Stimulated activated naive CD4-positive, alpha-beta T cell (primary cell): Measurements from ENCODE around the gene MRNIP.
"Not testable (repeated sequence)": the region's sequence is repeated elsewhere in the genome, so short reads cannot be mapped to it uniquely, and the experiment has no call there.

ENCODE experiments used
- DNase-seq, 6 experiments: peaks; one replicate each; lab custom pipeline; 2025; lab: John Stamatoyannopoulos, UW

Gene MRNIP

DNA sequence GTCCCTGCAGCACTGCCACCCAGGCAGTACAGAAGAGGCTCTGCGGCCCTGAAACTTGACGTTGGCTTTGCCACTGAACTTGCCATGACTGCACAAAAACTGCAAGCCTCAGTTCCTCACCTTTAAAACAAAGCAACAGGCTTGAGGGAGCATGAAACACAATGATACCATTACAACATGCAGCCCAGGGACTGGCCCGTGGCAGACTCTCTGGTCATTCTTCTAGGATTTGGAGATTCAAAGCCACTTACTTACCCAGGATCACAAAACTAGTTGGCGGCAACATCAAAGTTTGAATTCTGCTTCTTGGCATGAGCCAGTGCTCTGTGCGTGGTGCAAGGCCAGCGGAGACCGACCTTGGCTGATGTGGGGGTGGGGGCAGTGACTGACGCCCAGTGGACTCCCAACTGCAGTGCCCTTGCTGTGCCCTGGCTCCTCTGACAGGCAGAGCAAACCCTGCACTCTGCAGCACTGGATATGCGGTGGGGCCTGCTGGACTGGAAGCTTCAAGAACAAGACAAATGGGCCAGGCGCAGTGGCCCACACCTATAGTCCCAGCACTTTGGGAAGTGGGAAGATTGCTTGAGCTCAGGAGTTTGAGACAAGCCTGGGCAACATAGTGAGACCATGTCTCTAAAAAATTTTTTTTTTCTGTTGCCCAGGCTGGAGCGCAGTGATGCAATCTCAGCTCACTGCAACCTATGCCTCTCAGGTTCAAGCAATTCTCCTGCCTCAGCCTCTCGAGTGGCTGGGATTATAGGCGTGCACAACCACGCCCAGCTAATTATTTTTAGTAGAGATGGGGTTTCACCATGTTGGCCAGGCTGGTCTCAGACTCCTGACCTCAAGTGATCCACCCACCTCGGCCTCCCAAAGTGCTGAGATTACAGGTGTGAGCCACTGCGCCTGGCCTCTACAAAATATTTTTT lies 19.0 kb downstream of the MRNIP start:
- DNase-seq: no peak

DNA sequence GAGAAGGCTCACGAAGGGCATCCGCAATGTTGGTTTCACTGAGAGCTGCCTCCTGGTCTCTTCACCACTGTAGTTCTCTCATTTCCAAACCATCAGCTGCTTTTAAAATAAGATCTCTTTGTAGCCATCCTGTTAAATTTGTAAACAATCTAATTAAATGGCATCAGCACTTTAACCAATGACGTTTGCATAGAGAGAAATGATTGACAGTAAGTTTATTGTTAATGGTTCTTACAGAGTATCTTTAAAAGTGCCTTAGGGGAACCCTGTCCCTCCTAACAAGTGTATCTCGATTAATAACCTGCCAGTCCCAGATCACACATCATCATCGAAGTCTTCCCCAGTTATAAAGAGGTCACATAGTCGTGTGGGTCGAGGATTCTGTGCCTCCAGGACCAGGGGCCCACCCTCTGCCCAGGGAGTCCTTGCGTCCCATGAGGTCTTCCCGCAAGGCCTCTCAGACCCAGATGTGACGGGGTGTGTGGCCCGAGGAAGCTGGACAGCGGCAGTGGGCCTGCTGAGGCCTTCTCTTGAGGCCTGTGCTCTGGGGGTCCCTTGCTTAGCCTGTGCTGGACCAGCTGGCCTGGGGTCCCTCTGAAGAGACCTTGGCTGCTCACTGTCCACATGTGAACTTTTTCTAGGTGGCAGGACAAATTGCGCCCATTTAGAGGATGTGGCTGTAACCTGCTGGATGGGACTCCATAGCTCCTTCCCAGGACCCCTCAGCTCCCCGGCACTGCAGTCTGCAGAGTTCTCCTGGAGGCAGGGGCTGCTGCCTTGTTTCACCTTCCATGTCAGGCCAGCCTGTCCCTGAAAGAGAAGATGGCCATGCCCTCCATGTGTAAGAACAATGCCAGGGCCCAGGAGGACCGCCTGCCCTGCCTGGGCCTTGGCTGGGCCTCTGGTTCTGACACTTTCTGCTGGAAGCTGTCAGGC lies 21.3 kb downstream of the MRNIP start:
- no peak for DNase-seq

DNA sequence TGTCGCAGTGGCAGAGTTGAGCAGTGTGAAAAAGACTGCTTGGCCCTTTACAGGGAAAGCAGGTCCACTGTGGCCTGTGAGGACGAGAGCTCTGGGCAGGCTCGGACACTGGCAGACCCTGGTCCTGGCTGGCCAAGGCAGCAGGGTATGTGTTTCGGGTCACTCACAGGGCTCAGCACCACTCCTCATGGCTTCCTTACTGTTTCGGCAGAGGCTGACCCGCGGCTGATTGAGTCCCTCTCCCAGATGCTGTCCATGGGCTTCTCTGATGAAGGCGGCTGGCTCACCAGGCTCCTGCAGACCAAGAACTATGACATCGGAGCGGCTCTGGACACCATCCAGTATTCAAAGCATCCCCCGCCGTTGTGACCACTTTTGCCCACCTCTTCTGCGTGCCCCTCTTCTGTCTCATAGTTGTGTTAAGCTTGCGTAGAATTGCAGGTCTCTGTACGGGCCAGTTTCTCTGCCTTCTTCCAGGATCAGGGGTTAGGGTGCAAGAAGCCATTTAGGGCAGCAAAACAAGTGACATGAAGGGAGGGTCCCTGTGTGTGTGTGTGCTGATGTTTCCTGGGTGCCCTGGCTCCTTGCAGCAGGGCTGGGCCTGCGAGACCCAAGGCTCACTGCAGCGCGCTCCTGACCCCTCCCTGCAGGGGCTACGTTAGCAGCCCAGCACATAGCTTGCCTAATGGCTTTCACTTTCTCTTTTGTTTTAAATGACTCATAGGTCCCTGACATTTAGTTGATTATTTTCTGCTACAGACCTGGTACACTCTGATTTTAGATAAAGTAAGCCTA lies 22.2 kb downstream of the MRNIP start:
- peak in 5 of 6 experiments; percentile 24 to 34 (median 27) for DNase-seq

DNA sequence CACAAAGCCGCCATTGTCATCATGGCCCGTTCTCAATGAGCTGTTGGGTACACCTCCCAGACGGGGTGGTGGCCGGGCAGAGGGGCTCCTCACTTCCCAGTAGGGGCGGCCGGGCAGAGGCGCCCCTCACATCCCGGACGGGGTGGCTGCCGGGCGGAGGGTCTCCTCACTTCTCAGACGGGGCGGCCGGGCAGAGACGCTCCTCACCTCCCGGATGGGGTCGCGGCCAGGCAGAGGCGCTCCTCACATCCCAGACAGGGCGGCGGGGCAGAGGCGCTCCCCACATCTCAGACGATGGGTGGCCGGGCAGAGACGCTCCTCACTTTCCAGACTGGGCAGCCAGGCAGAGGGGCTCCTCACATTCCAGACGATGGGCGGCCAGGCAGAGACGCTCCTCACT lies 23.7 kb downstream of the MRNIP start:
- not testable (repeated sequence) for DNase-seq

DNA sequence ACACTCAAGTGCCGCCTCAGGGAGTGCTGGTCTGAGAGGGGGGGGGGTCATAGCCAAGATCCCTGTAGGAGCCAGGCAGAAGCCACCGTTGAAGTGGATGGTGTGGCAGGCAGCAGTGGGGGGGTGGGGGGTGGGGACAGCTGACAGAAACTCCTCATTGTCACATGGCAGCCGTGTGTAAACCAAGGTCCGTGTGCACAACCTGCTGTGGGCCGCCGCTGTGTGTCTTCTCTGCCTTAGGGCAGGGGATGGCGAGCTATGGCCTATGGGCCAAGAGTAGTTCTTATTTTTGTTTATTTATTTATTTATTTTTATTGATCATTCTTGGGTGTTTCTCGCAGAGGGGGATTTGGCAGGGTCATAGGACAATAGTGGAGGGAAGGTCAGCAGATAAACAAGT lies 24.5 kb downstream of the MRNIP start:
- no peak for DNase-seq

DNA sequence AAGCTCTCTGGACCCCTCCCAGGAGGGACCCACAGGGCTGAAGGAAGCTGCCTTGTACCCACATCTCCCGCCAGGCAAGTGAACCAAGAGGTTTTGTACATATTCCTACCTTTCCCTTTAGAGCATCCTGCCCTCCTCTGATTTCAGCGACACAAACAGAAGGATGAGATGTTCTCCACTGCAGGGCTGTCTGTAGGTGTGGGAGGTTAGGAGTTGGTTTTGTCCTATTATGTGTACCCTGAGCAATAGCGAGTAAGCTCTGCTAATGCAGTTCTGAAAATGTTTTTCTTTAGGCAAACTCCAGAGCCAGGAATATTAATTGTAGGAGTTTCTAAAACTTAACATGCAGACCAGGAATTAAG lies 24.9 kb downstream of the MRNIP start:
- DNase-seq: no peak

DNA sequence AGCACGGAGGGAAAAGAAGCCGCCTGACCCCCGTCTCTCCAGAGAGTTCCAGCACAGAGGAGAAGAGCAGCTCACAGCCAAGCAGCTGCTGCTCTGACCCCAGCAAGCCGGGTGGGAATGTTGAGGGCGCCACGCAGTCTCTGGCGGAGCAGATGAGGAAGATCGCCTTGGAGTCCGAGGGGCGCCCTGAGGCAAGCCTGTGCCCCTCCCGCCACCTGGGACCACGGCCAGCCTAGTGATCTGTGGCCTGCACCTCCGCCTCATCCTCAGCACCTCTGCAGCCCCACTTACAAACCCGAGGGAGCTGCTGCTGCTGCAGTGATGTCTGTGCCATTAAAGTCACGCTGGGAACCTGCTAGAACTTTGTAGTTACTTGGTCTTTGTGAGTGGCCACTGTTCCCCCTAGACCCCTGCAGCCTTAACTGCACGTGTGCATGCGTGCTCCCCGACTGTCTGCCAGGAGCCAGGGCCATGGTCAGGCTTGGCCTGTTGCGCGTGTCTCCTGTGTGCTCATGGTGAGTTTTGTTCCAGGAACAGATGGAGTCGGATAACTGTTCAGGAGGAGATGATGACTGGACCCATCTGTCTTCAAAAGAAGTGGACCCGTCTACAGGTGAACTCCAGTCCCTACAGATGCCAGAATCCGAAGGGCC lies 25.4 kb downstream of the MRNIP start:
- no peak for DNase-seq

DNA sequence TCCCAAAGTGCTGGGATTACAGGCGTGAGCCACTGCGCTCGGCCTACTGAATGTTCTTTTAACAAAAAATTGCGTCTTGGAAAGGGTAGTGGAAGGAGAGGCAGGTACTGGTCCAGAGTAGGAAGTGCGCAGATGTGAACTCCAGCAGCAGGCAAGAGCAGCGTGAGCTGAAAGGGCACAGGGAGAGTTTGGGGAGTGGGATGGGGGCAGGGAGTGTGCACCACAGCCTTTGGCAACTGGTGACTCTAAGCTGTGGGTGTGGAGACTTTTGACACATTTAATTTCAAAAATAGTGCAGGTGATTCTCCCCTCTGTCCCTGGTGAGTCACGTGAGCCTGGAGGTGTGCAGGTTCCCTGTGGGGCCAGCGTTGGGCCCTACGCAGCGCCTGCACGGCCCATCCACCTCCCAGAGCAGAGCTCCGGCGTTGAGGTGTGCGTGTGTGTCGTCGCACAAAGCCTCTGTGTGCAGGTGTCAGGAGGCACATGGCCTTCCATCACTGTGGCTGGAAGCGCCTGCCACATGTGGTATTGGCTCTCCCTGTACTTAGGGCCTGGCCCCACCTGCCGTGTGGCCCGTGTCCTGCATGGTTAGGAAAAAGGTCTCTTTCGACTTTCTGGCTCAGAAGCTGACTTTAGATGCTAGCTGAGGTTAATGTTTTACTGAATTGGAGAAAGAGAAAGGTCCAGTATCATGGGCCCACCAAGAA lies 26.4 kb downstream of the MRNIP start:
- DNase-seq: no peak

DNA sequence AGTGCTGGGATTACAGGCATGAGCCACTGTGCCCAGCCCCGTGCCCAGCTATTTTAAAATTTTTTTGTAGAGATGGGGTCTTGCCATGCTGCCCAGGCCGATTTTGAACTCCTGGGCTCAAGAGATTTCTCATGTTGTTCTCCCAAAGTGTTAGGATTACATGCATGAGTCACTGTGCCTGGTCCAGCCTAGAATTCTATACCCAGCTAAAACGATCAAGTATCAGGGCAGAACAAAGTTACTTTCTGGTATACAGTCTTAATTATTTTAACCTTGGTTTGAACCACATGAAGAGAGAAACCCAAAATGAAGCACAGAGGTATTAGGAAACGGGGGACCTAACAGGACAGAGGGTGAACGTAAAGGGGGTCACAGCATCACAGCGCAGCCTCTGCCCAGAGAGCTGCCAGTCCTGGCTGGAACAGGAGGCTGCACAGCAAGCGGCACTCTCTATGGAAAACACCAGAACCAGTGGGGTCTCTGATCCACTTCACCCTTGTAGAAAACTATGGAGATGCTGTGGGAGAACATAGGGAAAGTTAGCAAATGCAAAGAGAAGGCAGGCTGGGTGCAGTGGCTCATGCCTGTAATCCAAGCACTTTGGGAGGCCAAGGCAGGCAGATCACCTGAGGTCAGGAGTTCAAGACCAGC lies 27.7 kb downstream of the MRNIP start:
- no peak for DNase-seq

DNA sequence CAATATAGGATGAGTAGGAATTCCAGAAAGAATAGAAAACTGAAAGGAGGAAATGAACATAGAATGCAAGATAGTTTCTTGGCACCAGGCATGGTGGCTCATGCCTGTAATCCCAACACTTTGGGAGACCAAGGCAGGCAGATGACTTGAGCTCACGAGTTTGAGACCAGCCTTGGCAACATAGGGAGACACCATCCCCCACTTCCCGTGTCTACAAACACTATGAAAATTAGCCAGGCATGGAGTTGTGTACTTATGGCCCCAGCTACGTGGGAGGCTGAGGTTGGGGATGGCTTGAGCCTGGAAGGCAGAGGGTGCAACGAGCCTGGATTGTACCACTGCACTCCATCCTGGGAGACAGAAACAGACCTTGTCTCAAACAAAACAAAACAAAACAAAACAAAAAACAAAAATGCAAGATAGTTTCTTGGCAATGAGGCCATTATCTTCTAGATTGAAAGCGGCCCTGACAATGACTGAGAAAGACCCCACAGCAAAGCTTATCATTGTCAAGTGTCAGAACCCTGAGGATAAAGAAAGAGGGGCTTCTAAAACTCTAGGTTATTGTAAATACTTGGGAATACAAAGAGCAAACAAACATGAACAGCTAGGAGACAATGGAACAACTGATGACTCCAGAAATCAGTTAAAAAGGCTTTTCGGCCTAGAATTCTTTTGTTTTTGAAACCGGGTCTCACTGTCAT lies 28.7 kb downstream of the MRNIP start:
- no peak for DNase-seq

DNA sequence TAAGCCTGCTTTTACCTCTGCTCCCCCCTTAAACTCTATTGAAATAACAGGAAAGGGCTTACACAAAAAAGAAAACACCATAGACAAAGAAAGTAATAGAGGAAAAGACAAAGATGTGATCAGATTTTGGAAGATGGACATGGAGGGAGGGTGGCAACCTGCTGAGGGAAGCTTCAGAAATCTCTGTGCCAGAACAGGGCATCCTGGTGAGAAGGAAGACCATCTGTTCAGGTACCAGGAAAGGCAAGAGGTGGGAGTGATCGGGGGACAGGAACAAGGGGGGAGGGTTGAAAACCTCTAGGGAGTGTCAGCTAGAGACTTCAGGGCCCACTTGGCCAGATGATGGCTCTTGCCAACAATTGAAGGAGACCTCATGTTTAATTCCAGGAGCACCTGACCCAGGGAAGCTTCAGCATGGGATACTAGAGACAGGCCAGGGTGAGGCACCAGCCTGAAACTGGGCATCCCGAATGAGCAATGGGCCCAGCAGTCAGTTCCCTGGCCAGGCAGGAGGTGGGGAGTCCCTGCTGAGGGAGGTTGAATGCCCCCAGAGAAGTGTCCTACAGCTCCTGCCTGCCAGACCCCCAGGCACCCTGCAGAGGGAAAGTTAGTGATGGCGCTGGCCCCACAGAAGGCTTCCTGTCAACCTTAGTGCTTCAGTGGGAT lies 29.7 kb downstream of the MRNIP start:
- no peak for DNase-seq

DNA sequence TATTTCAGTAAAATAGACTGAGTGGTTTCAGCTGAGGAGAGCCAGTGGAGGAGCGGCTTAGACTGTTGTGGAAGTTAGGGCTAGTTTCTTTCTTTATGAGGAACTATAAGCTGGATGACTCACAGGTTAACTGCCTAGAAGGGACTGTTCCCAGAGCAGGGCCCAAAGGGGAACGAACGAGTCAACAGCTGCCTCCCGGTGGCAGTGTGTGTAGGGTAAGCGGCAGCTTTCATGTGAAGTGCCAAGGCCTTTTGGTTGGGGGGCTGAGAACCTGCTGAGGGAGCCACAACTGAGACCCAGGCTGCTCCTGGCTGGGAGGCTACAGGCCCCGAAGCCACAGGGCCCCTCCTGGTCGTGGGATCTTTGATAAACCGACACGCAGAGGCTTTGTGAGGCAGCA lies 30.9 kb downstream of the MRNIP start:
- no peak for DNase-seq

DNA sequence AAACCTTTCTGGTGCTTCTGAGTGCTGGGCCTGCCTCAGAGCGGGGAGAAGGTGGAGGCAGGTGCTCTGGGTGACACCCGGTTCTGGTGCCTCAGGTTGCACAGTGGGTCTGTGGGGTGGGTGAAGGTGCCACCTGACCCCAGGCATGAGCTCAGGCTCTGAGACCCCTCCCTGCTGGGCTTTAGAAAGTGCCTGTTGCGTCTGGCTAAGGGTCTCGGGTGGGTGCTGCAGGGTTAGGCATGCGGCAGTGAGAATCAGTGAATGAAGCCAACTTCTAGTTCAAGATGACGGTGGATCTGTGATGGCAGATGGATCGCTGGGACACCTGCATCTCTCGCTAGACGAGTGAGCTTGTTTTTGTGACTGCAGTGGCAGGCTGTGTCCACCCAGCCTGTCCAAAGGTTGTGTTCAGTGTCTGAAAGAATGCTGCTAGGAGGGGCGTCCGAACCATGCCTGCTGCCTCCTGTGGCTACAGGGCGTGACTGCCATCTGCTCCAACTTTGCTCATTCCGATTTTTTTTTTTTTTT lies 32.9 kb downstream of the MRNIP start:
- no peak for DNase-seq

DNA sequence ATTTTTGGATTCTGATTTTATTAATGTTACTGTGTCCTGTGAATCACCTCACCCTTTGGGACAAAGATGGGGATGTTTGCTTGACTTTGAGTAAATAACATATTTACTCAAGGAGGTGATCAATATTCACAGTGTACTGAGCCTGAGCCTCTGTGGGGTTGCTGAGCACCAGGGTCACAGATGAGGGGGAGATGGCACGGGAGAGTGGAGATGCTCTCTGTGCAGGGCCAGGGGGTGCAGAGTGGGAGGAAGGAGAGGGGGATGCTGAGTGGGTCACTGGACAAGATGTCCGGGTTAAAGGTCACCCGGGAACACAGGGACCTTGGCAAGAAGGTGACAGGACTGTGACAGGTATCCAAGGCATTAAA lies 33.9 kb downstream of the MRNIP start:
- no peak for DNase-seq

DNA sequence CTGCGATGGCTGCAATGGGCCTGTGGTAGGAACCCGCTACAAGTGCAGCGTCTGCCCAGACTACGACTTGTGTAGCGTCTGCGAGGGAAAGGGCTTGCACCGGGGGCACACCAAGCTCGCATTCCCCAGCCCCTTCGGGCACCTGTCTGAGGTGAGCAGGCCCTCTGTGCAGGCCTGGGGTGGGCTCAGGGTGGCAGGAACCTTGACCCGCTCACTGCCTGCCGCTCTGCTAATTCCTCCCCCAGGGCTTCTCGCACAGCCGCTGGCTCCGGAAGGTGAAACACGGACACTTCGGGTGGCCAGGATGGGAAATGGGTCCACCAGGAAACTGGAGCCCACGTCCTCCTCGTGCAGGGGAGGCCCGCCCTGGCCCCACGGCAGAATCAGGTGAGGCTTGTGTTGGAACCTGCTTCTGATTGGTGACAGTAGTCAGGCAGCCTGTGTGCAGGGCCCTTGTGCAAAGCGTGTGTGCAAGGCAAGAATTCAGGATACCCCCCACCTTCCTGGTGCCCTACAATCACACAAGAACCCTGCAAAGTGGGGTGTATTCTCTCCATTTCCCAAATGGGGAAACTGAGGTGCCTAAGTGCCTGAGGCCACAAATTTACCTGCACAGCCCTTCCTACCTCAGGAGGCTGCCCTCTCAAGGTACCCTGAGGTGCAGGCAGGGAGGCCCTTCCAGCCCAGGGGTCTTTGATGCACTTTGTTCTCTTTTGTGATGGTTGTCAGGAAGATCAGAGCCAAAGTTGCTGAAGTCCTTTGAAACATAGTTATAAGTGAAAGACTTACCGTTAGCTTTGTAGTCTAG lies 34.5 kb downstream of the MRNIP start:
- DNase-seq: no peak

DNA sequence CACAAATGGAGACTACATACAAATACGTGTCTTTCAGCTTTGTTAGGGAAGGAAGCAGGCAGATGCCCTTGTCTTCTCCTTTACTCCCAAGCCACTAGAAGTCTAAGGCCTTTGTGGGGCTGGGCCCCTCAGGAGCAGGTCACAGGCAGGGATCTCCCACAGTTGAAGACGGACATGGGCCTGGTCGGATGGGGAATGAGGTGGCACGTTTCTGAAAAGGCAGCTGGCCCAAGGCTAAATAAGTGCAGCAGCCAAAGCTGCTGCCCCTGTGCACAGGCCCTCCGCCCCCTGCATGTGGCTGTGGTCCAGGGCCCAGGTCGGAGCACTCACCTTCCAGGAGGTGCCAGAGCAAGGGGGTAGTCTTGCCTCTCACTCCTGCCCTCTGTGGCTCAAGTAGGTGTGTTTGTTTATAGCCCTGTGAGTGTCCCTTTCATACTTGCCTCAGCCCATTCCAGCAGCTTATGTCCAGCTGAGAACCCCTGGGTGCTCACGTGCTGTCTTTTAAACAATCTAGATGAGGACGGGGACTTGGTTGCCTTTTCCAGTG lies 36.1 kb downstream of the MRNIP start:
- no peak for DNase-seq

DNA sequence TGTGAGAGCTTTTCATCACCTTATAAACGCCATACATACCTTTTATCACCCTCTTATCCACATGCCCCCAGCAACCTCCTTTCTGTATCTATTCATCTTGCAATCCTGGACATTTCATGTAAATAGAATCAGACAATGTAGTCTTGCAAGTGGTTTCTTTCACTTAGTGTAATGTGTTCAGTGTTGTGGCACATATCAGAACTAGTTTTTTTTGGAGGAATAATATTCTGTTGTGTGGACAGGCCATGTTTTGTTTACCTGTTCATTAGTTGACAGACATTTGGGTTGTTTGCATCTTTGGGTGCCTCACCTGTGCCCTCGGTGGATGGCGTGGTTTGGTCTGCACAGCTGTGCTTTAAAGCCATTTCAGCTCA lies 36.6 kb downstream of the MRNIP start:
- DNase-seq: no peak
